Thymus (tissue), 11 donors: ENCODE data around the gene MMP24OS. TPM values are rescaled to one million over a fixed set of nuclear protein-coding genes. Genes with fewer than 3 reads are reported as not detected.
"Not testable (repeated sequence)": the region's sequence is repeated elsewhere in the genome, so short reads cannot be mapped to it uniquely, and the experiment has no call there.

Experiments used
- DNase-seq, 9 donors: peaks; one replicate each; pipeline ENCODE4 v3.0.0-alpha.2; 2013; ENCODE audit warnings: low spot score in 9 of 9, low read depth in 6 of 9, missing footprints in 1 of 9
- H3K27ac ChIP-seq, 2 donors: one replicate each; pipeline ENCODE4 v1.5.1; 2013; ENCODE audit warnings: control low read depth in 1 of 2, low read depth in 1 of 2, low read length in 1 of 2, mild to moderate bottlenecking in 1 of 2, moderate library complexity in 1 of 2
- H3K27me3 ChIP-seq, 2 donors: one replicate each; pipeline ENCODE4 v1.5.1; 2013; ENCODE audit warnings: low read length in 1 of 2; ENCODE audit not compliant: control insufficient read depth in 2 of 2, insufficient read depth in 1 of 2
- H3K36me3 ChIP-seq, 2 donors: one replicate each; pipeline ENCODE4 v1.5.1; 2013; ENCODE audit warnings: low read length in 1 of 2, mild to moderate bottlenecking in 1 of 2, moderate library complexity in 1 of 2; ENCODE audit not compliant: control insufficient read depth in 2 of 2, insufficient read depth in 2 of 2
- H3K4me1 ChIP-seq, 2 donors: one replicate each; pipeline ENCODE4 v1.5.1; 2013; ENCODE audit warnings: low read length in 2 of 2; ENCODE audit not compliant: control insufficient read depth in 2 of 2, insufficient read depth in 2 of 2
- H3K4me3 ChIP-seq, 2 donors: one replicate each; pipeline ENCODE4 v1.5.1; 2013; ENCODE audit warnings: low read length in 2 of 2, control low read depth in 1 of 2, mild to moderate bottlenecking in 1 of 2
- H3K9me3 ChIP-seq, 2 donors: one replicate each; pipeline ENCODE4 v1.5.1; 2013; ENCODE audit warnings: low read length in 1 of 2, mild to moderate bottlenecking in 1 of 2; ENCODE audit not compliant: control insufficient read depth in 2 of 2, insufficient read depth in 1 of 2
- WGBS: extraction: QIAGEN DNeasy Blood & Tissue Kit; methylation state at CpG from one replicate; pipeline ENCODE4 v1.1.7; 2013; 5-methylcytosine and 5-hydroxymethylcytosine counted together
- polyA plus RNA-seq: library from polyadenylated mRNA; stranded (reverse); fragments of 200-250 nt; gene quantifications from one replicate; pipeline ENCODE4 v1.2.3, GENCODE V29; 2013
- total RNA-seq: library from RNA; stranded (reverse); fragments of 120-200 nt; gene quantifications from one replicate; pipeline ENCODE4 v1.2.4, GENCODE V29; 2013
- donor health status: healthy.

Gene MMP24OS
- total and polyA plus RNA-seq, 2 donors: 14.3 to 32.0 TPM

GRCh38 chr20:35252598-35252997 is 25.3 kb downstream of the MMP24OS start:
- H3K36me3 ChIP-seq, DNase-seq, H3K4me3 ChIP-seq, H3K9me3 ChIP-seq, H3K27me3 ChIP-seq: not testable (repeated sequence)
- 98% methylated on average over 2 of the region's 2 CpGs for WGBS
- Histone ChIP-seq H3K27ac (peak overlapping the region; percentile 50 to 88), H3K4me1 (peaks cover 0 to 21% of the 10 kb centered on the region in 2 donors)

GRCh38 chr20:35252037-35252461 is 25.9 kb downstream of the MMP24OS start:
- H3K4me1 ChIP-seq: peaks cover 0 to 21% of the 10 kb centered on the region in 2 donors
- H3K27me3 ChIP-seq: no peaks in the 10 kb centered on the region
- no peaks in the 10 kb centered on the region for H3K9me3 ChIP-seq
- WGBS: 13% methylated on average over 2 of the region's 2 CpGs
- peak overlapping the region; percentile 56 to 88 for H3K27ac ChIP-seq
- H3K4me3 ChIP-seq: no peak overlapping the region
- DNase-seq: peak in 8 of 9 donors; percentile 10 to 76 (median 32)
- no peaks in the 10 kb centered on the region for H3K36me3 ChIP-seq

GRCh38 chr20:35251613-35251940 is 26.3 kb downstream of the MMP24OS start:
- Histone ChIP-seq H3K27me3 (no peaks in the 10 kb centered on the region), H3K4me1 (peaks cover 0 to 21% of the 10 kb centered on the region in 2 donors), H3K36me3 (no peaks in the 10 kb centered on the region), H3K9me3 (no peaks in the 10 kb centered on the region), H3K27ac (peak overlapping the region; percentile 56 to 88), H3K4me3 (no peak overlapping the region)
- 95% methylated on average over 2 of the region's 2 CpGs for WGBS
- DNase-seq: no peak

GRCh38 chr20:35248641-35249475 is 29.1 kb downstream of the MMP24OS start:
- peaks cover 0 to 21% of the 10 kb centered on the region in 2 donors for H3K4me1 ChIP-seq
- H3K27ac ChIP-seq: no peak overlapping the region
- no peaks in the 10 kb centered on the region for H3K27me3 ChIP-seq
- no peak overlapping the region for H3K4me3 ChIP-seq
- no peaks in the 10 kb centered on the region for H3K9me3 ChIP-seq
- no peaks in the 10 kb centered on the region for H3K36me3 ChIP-seq
- DNase-seq: no peak
- 96% methylated on average over 9 of the region's 9 CpGs for WGBS

GRCh38 chr20:35246723-35247122 is 31.2 kb downstream of the MMP24OS start:
- peaks cover 0 to 11% of the 10 kb centered on the region in 2 donors for H3K4me1 ChIP-seq
- no peak overlapping the region for H3K4me3 ChIP-seq
- no peak overlapping the region for H3K27ac ChIP-seq
- WGBS: 97% methylated on average over 12 of the region's 12 CpGs
- no peaks in the 10 kb centered on the region for H3K9me3 ChIP-seq
- H3K27me3 ChIP-seq: no peaks in the 10 kb centered on the region
- no peaks in the 10 kb centered on the region for H3K36me3 ChIP-seq
- no peak for DNase-seq

GRCh38 chr20:35243986-35244385 is 33.9 kb downstream of the MMP24OS start:
- no peaks in the 10 kb centered on the region for H3K36me3 ChIP-seq
- H3K4me1 ChIP-seq: no peaks in the 10 kb centered on the region
- H3K27ac ChIP-seq: no peak overlapping the region
- no peak for DNase-seq
- H3K27me3 ChIP-seq: no peaks in the 10 kb centered on the region
- H3K9me3 ChIP-seq: no peaks in the 10 kb centered on the region
- WGBS: 92% methylated on average over 2 of the region's 2 CpGs
- no peak overlapping the region for H3K4me3 ChIP-seq

- Histone ChIP-seq H3K4me3 (no peak overlapping the region), H3K9me3 (no peaks in the 10 kb centered on the region), H3K4me1 (no peaks in the 10 kb centered on the region), H3K36me3 (no peaks in the 10 kb centered on the region), H3K27ac (no peak overlapping the region), H3K27me3 (no peaks in the 10 kb centered on the region)
- WGBS: 75% methylated on average over 2 of the region's 2 CpGs
- DNase-seq: no peak
Observed at GRCh38 chr20:35243317-35243716, 34.6 kb downstream of the MMP24OS start.

GRCh38 chr20:35240811-35241293 is 37.1 kb downstream of the MMP24OS start:
- 95% methylated on average over 2 of the region's 2 CpGs for WGBS
- H3K36me3 ChIP-seq: no peaks in the 10 kb centered on the region
- H3K4me3 ChIP-seq: no peak overlapping the region
- no peaks in the 10 kb centered on the region for H3K9me3 ChIP-seq
- DNase-seq: no peak
- no peaks in the 10 kb centered on the region for H3K27me3 ChIP-seq
- H3K27ac ChIP-seq: no peak overlapping the region
- no peaks in the 10 kb centered on the region for H3K4me1 ChIP-seq

- Histone ChIP-seq H3K4me1 (no peaks in the 10 kb centered on the region), H3K27me3 (no peaks in the 10 kb centered on the region), H3K36me3 (no peaks in the 10 kb centered on the region), H3K9me3 (no peaks in the 10 kb centered on the region), H3K27ac (no peak overlapping the region), H3K4me3 (no peak overlapping the region)
- DNase-seq: no peak
- 89% methylated on average over 5 of the region's 5 CpGs for WGBS
Observed at GRCh38 chr20:35240083-35240810, 37.7 kb downstream of the MMP24OS start.
